Vagina (tissue), 2 donors: ENCODE results near the gene RMDN2. TPM values are rescaled to one million over a fixed set of nuclear protein-coding genes. Genes with fewer than 3 reads are reported as not detected.
"Not testable (repeated sequence)": the region's sequence is repeated elsewhere in the genome, so short reads cannot be mapped to it uniquely, and the experiment has no call there.

Source experiments
- DNase-seq, 2 donors: peaks; one replicate each; pipeline ENCODE4 v3.0.0-alpha.2; 2017; ENCODE audit errors: extremely low spot score in 2 of 2
- H3K27ac ChIP-seq: fragments of 200-600 bp; sonication (generic); one replicate; pipeline ENCODE4 v1.5.1; 2019
- H3K27me3 ChIP-seq: fragments of 200-600 bp; sonication (generic); one replicate; pipeline ENCODE4 v1.5.1; 2019
- H3K36me3 ChIP-seq, 2 donors: fragments of 200-600 bp; sonication (generic); one replicate each; pipeline ENCODE4 v1.5.1; 2017 to 2019
- H3K4me1 ChIP-seq: fragments of 200-600 bp; sonication (generic); one replicate; pipeline ENCODE4 v1.5.1; 2019
- H3K4me3 ChIP-seq, 2 donors: fragments of 200-600 bp; sonication (generic); 1 replicate in 1 of 2; 2 replicates in 1 of 2; pipeline ENCODE4 v1.5.1; 2016 to 2019
- H3K9me3 ChIP-seq: fragments of 200-600 bp; sonication (generic); one replicate; pipeline ENCODE4 v1.5.1; 2019
- CTCF ChIP-seq, 3 experiments: fragments of 450-650 bp in 2 of 3; fragments of 200-600 bp in 1 of 3; sonication (generic) in 1 of 3; IDR thresholded peaks; one replicate each; pipeline ENCODE4 v1.5.1; 2017 to 2019; ENCODE audit warnings: antibody characterized with exemption in 3 of 3, mild to moderate bottlenecking in 2 of 3, moderate library complexity in 2 of 3
- POLR2A ChIP-seq, 2 donors: fragments of 450-650 bp; IDR thresholded peaks; one replicate each; pipeline ENCODE4 v1.6.1; 2017; ENCODE audit warnings: antibody characterized with exemption in 2 of 2, mild to moderate bottlenecking in 2 of 2, moderate library complexity in 2 of 2
- POLR2AphosphoS5 ChIP-seq, 2 donors: sonication (generic); formaldehyde crosslinking; IDR thresholded peaks; one replicate each; pipeline ENCODE4 v1.9.0; 2017; ENCODE audit warnings: antibody characterized with exemption in 2 of 2, mild to moderate bottlenecking in 2 of 2, low read depth in 1 of 2; ENCODE audit not compliant: insufficient read depth in 1 of 2
- intact Hi-C: fragments of 100-400 bp; cut with DNase I; formaldehyde crosslinking; loops from one replicate; pipeline ENCODE4 v1.15.1; 2023
- total RNA-seq: library from RNA; depleted of rRNA; stranded (reverse); fragments of >200 nt; gene quantifications from one replicate; pipeline ENCODE4 v1.2.3, GENCODE V29; 2016

RMDN2 gene
- total RNA-seq, 1 donor from 2014 or later, result 5.9 TPM

GRCh38 chr2:38000485-38001222, 75.6 kb downstream of the RMDN2 start:
- Histone ChIP-seq H3K4me3 (no peak overlapping the region), H3K9me3 (no peaks in the 10 kb centered on the region), H3K4me1 (no peaks in the 10 kb centered on the region), H3K36me3 (no peaks in the 10 kb centered on the region), H3K27ac (no peak overlapping the region), H3K27me3 (no peaks in the 10 kb centered on the region)
- TF ChIP-seq POLR2AphosphoS5 (IDR thresholded peaks at IDR 0.05; ENCODE audit: insufficient read depth in 1 of 2, low read depth in 1 of 2) (no peak), CTCF (IDR thresholded peaks at IDR 0.05) (no peak), POLR2A (IDR thresholded peaks at IDR 0.05) (no peak)
- DNase-seq, result no peak
- intact Hi-C loops, result no loop called here

GRCh38 chr2:38010187-38010586, 85.1 kb downstream of the RMDN2 start:
- not testable (repeated sequence) for H3K4me1 ChIP-seq, DNase-seq

GRCh38 chr2:38010995-38011394, 85.9 kb downstream of the RMDN2 start:
- Histone ChIP-seq H3K27me3 (no peaks in the 10 kb centered on the region), H3K36me3 (no peaks in the 10 kb centered on the region), H3K9me3 (no peaks in the 10 kb centered on the region), H3K27ac (no peak overlapping the region), H3K4me3 (no peak overlapping the region), H3K4me1 (peaks cover 5% of the 10 kb centered on the region)
- intact Hi-C loops, result no loop called here
- DNase-seq, result no peak
- no peak for TF ChIP-seq CTCF (IDR thresholded peaks at IDR 0.05)
- TF ChIP-seq POLR2AphosphoS5 (IDR thresholded peaks at IDR 0.05; ENCODE audit: insufficient read depth in 1 of 2, low read depth in 1 of 2), result no peak
- no peak for TF ChIP-seq POLR2A (IDR thresholded peaks at IDR 0.05)

More at GRCh38 chr2:38010187-38010586, 85.1 kb downstream of the RMDN2 start:
- H3K36me3 ChIP-seq, H3K27ac ChIP-seq, intact Hi-C loops, H3K4me3 ChIP-seq, H3K9me3 ChIP-seq, H3K27me3 ChIP-seq: not testable (repeated sequence)

- intact Hi-C loops, result no loop called here
- TF ChIP-seq POLR2A (IDR thresholded peaks at IDR 0.05) (no peak), CTCF (IDR thresholded peaks at IDR 0.05) (no peak), POLR2AphosphoS5 (IDR thresholded peaks at IDR 0.05; ENCODE audit: insufficient read depth in 1 of 2, low read depth in 1 of 2) (no peak)
- DNase-seq, result no peak
- Histone ChIP-seq H3K4me3 (no peak overlapping the region), H3K27ac (no peak overlapping the region), H3K36me3 (no peaks in the 10 kb centered on the region), H3K27me3 (no peaks in the 10 kb centered on the region), H3K9me3 (no peaks in the 10 kb centered on the region), H3K4me1 (peaks cover 5% of the 10 kb centered on the region)
These were observed 88.2 kb downstream of the RMDN2 start for GRCh38 chr2:38013158-38013752.

- Histone ChIP-seq H3K9me3 (no peaks in the 10 kb centered on the region), H3K4me3 (no peak overlapping the region), H3K36me3 (no peaks in the 10 kb centered on the region), H3K4me1 (peaks cover 5% of the 10 kb centered on the region), H3K27ac (no peak overlapping the region), H3K27me3 (no peaks in the 10 kb centered on the region)
- TF ChIP-seq POLR2AphosphoS5 (IDR thresholded peaks at IDR 0.05; ENCODE audit: insufficient read depth in 1 of 2, low read depth in 1 of 2) (no peak), CTCF (IDR thresholded peaks at IDR 0.05) (no peak), POLR2A (IDR thresholded peaks at IDR 0.05) (no peak)
- intact Hi-C loops, result loop anchor here (2.0 kb wide), 1 partner anchor 37 kb away; no protein-coding TSS in a partner anchor
- DNase-seq, result no peak
These were observed 91.1 kb downstream of the RMDN2 start for GRCh38 chr2:38016219-38016618.
